ENCODE data around the gene GIGYF2.
"Not testable (repeated sequence)": the region's sequence is repeated elsewhere in the genome, so short reads cannot be mapped to it uniquely, and the experiment has no call there.

Gene GIGYF2, protein sequence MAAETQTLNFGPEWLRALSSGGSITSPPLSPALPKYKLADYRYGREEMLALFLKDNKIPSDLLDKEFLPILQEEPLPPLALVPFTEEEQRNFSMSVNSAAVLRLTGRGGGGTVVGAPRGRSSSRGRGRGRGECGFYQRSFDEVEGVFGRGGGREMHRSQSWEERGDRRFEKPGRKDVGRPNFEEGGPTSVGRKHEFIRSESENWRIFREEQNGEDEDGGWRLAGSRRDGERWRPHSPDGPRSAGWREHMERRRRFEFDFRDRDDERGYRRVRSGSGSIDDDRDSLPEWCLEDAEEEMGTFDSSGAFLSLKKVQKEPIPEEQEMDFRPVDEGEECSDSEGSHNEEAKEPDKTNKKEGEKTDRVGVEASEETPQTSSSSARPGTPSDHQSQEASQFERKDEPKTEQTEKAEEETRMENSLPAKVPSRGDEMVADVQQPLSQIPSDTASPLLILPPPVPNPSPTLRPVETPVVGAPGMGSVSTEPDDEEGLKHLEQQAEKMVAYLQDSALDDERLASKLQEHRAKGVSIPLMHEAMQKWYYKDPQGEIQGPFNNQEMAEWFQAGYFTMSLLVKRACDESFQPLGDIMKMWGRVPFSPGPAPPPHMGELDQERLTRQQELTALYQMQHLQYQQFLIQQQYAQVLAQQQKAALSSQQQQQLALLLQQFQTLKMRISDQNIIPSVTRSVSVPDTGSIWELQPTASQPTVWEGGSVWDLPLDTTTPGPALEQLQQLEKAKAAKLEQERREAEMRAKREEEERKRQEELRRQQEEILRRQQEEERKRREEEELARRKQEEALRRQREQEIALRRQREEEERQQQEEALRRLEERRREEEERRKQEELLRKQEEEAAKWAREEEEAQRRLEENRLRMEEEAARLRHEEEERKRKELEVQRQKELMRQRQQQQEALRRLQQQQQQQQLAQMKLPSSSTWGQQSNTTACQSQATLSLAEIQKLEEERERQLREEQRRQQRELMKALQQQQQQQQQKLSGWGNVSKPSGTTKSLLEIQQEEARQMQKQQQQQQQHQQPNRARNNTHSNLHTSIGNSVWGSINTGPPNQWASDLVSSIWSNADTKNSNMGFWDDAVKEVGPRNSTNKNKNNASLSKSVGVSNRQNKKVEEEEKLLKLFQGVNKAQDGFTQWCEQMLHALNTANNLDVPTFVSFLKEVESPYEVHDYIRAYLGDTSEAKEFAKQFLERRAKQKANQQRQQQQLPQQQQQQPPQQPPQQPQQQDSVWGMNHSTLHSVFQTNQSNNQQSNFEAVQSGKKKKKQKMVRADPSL (N-terminal part only)

GRCh38 chr2:232697059-232697806, at the start of gene GIGYF2:
Gene GIGYF2 (plus strand): TSS chr2:232697331. CDS start chr2:232735198, 37,867 bp downstream.
- peak; percentile 91 for DNase-seq

DNA sequence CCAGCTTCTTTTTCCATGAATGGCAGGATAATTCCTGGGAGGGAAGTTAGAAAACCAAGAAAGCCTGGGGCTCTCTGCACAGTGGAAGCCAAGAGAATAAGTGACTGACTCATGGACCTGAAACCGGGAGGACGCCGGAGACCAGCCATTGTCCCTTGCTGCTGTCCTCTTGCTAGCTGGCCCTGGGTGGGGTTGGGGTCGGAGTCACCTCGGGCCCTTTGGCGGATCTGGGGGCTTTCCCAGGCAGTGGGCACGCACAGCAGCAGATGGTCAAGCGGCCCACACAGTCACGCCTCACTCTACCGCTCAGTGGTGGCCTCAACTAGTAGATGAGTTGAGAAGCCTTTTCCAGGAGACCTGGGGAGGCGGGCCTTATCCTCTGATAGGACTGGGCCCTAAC, 48.1 kb upstream of the GIGYF2 start:
- DNase-seq: no peak

- no peak for DNase-seq
These were observed 44.7 kb upstream of the GIGYF2 start for GRCh38 chr2:232652505-232652851.

- no peak for DNase-seq
These were observed 43.7 kb upstream of the GIGYF2 start for GRCh38 chr2:232653441-232653840.

DNA sequence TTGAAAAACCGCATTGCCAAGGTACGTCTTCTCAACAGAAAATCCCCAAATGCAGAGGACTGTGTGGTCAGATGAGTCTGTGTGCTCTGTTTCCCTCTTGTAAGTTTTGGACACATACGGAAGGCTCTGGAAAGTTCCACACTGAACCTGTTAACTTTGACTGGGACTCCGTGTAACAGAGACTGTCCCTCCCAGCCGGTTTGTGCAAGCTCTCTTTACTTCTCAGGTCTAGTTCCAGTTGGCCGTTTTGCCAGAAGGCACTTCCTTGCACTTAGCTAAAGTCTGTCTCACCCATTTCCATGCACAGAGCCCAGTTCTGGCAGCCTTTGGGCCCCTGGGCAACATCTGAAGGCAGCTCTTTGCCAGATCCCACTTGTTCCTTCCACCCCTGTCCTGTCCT, 41.7 kb upstream of the GIGYF2 start:
- no peak for DNase-seq

DNA sequence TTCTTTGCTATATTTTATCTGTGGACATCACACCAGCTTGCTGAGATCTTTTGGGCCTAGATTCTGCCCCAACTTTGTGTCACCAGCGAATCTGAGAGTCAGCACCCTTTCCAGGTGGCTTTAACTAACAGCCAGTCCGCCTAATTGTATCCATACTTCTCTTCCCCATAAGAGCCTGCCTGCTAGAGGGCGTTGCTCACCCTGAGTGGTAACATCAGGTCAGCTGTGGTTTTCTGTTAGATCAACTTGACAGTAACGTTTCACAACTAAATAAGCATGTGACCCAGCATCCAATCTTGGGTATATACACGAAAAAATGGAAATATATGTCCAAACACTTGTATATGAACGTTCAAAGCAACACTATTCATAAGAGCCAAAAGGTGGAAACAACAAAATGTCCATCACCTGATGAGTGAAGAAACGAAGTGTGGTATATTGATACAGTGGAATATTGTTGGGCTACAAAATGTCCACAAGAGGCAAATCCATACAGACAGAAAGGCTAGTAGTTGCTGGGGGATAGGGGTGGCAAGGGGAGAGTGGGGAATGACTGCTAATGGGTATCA, 38.8 kb upstream of the GIGYF2 start:
- no peak for DNase-seq

GRCh38 chr2:232659359-232659758, 37.8 kb upstream of the GIGYF2 start:
- no peak for DNase-seq

GRCh38 chr2:232662486-232663260, 34.5 kb upstream of the GIGYF2 start:
- no peak for DNase-seq

GRCh38 chr2:232666051-232666805, 30.9 kb upstream of the GIGYF2 start:
- DNase-seq: no peak

DNA sequence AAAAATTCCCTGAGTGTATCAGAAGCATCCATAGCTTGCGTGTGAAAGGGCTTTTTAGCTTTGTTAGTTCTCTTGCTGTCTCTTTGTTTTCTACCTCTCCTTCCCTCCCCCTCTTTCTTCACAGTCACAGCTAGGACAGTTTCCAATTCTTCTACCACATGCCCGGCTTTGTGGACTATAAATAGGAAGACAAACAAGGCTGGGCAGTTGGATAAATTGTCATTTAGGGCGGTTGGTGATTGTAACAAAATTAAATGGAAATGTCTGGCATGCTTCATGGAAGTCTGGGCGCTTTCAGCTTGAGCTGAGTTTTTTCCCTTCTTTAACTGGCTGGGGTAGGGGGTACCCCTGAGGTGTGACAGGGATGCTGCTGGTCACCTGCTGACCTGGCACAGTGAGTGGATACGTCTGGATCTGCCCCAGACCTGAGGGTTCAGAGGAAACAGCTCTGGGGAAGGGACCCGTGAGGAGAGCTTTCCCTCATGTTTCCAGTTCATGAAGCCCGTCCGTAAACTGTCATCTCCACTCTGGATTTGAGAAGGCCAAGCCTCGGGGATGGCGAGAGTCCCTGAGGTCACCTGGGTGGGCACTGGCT, 29.0 kb upstream of the GIGYF2 start:
- DNase-seq: no peak

DNA sequence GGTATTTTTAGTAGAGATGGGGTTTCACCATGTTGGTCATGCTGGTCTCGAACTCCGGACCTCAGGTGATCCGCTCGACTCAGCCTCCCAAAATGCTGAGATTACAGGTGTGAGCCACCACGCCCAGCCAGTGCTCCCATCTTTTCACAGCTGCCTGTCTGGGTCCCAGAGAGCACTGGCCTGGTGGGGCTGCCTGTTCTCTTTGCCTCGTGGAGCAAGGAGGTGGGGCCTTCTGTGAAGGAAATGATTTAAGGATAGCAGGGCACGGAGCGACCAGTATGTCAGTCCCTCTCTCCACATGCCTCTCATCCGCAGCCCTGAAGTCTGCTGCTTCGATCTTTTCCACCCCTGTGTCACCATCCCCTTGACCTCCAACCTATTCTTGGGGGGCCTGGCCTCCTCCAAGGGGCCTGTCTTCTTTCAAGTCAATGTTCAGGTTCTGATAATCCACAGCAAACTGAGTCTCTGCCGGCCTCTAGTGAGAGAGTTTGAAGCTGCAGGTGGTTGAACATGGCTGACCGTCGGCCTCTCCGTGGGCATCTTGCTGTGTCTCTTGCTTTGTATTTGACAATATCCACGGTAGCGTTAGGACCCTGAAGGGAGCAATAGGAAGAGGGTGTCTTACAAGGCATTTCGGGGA, 28.2 kb upstream of the GIGYF2 start:
- DNase-seq: no peak

GRCh38 chr2:232672588-232672987, 24.5 kb upstream of the GIGYF2 start:
- peak; percentile 26 for DNase-seq

DNA sequence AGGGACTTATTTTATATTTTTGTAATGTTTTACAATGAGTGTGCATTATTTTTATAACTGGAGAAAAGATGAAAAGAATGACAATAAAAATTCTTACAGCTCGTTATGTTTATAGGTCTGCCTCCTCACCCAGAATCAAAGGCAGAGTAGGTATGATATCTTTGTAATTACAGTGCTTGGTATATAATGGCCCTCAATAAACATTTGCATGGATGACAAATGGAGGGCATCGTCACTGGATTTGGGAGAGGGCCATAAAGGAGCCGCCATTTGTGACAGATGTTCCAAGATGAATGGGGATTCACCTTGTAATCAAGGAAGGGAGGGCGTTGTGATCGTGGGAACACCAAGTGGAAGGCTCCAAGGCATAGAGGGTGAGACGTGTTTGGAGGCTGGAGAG, 22.6 kb upstream of the GIGYF2 start:
- DNase-seq: peak; percentile 36

DNA sequence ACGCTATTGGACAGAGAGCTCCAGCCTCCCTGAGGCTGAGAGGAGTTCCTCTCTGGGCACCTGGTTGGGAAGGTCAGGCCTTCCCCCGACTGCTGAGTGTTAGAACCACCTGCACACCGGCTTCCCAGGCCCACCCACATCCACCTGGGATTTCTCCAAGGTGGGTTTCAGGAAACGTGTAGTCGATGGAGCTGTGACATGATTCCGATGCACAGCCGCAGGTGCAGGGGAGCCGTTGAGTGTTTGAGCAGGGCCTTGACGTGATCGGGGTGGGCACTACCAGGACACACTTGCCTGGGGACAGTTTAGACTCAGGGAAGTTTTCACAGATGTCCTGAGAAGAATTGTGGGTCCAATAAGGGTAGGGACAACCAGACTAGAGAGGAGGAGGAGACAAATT, 21.8 kb upstream of the GIGYF2 start:
- DNase-seq: no peak

DNA sequence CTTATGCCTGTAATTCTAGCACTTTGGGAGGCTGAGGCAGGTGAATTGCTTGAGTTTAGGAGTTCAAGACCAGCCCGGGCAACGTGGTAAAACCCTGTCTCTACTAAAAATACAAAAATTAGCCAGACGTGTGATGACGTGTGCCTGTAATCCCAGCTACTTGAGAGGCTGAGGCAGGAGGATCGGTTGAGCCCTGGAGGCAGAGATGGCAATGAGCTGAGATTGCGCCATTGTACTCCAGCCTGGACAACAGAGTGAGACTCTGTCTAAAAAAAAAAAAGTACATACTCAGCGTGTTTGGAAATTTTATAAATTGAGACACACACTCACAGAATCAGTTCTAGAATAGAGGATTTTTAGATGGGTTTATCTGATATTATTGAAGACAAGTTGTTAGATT, 17.1 kb upstream of the GIGYF2 start:
- DNase-seq: no peak

- no peak for DNase-seq
These were observed 15.6 kb upstream of the GIGYF2 start for GRCh38 chr2:232681527-232681926.

GRCh38 chr2:232683368-232683767, 13.8 kb upstream of the GIGYF2 start:
- no peak for DNase-seq

DNA sequence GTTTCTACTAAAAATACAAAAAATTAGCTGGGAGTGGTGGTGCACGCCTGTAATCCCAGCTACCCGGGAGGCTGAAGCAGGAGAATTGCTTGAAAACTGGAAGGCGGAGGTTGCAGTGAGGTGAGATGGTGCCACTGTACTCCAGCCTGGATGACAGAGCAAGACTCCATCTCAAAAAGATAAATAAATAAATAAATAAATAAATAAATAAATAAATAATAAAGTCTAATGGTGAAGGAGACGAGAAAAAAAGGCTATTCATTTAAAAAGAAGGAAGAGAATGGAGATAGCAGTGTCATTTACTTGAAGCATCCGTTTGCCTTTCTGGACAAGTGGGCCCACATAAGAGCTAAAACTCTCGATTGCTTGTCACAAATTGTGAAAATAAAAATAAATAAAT, 11.7 kb upstream of the GIGYF2 start:
- DNase-seq: not testable (repeated sequence)

GRCh38 chr2:232687382-232688160, 9.6 kb upstream of the GIGYF2 start:
- no peak for DNase-seq
